HG03175 (cell line): ENCODE measurements around the gene EVA1C.
"Not testable (repeated sequence)": the region's sequence is repeated elsewhere in the genome, so short reads cannot be mapped to it uniquely, and the experiment has no call there.

ENCODE experiments used
- ATAC-seq: cut with Tn5 transposase; IDR thresholded peaks from one replicate; pipeline ENCODE4 v1.9.1; 2021; ENCODE audit warnings: mild to moderate bottlenecking, moderate library complexity; ENCODE audit not compliant: unreplicated experiment

EVA1C gene

GRCh38 chr21:32558106-32558505, 145.6 kb downstream of the EVA1C start:
- no peak for ATAC-seq

- no peak for ATAC-seq
Observed at GRCh38 chr21:32559006-32559610, 146.6 kb downstream of the EVA1C start.

GRCh38 chr21:32560896-32561295, 148.4 kb downstream of the EVA1C start:
- no peak for ATAC-seq

- not testable (repeated sequence) for ATAC-seq
Observed at GRCh38 chr21:32561476-32561875, 149.0 kb downstream of the EVA1C start.

- ATAC-seq: no peak
Observed at GRCh38 chr21:32562426-32562825, 149.9 kb downstream of the EVA1C start.

GRCh38 chr21:32562915-32563314, 150.4 kb downstream of the EVA1C start:
- no peak for ATAC-seq
